Frontal cortex (tissue), 4 donors: Measurements from ENCODE around the gene PDE4D. TPM values are rescaled to one million over a fixed set of nuclear protein-coding genes. Genes with fewer than 3 reads are reported as not detected.
"Not testable (repeated sequence)": the region's sequence is repeated elsewhere in the genome, so short reads cannot be mapped to it uniquely, and the experiment has no call there.

Source experiments
- DNase-seq, 2 donors: peaks; one replicate each; pipeline ENCODE4 v3.0.0; 2012; ENCODE audit warnings: low spot score in 2 of 2
- FAIRE-seq: peaks from 2 replicates; lab custom pipeline; 2012; peaks lifted over from hg19 to GRCh38; lab: Jason Lieb, UNC
- total RNA-seq: library from RNA; depleted of rRNA; stranded (reverse); fragments of >200 nt; gene quantifications from one replicate; pipeline ENCODE4 v1.2.3, GENCODE V29; 2014
- donor health status: control.
- donor health status: control.
- donor health status: control.

The PDE4D gene
- total RNA-seq, 1 donor from 2014 or later: 210 TPM

- no peak for DNase-seq
- no peak for FAIRE-seq
Measured at GRCh38 chr5:58969253-58969652, 924.3 kb downstream of the PDE4D start.

GRCh38 chr5:58968350-58968749 is 925.2 kb downstream of the PDE4D start:
- FAIRE-seq (no peak), DNase-seq (no peak)

- DNase-seq (no peak), FAIRE-seq (no peak)
Measured at GRCh38 chr5:58967597-58968281, 925.8 kb downstream of the PDE4D start.

- FAIRE-seq (no peak), DNase-seq (no peak)
Measured at GRCh38 chr5:58965677-58966414, 927.7 kb downstream of the PDE4D start.

GRCh38 chr5:58963821-58964220 is 929.7 kb downstream of the PDE4D start:
- no peak for DNase-seq
- FAIRE-seq: no peak

- DNase-seq: no peak
- FAIRE-seq: no peak
Measured at GRCh38 chr5:58963361-58963760, 930.2 kb downstream of the PDE4D start.

GRCh38 chr5:58961631-58962280 is 931.8 kb downstream of the PDE4D start:
- DNase-seq: no peak

GRCh38 chr5:58958701-58959100 is 934.8 kb downstream of the PDE4D start:
- no peak for DNase-seq
- no peak for FAIRE-seq

More at GRCh38 chr5:58961631-58962280, 931.8 kb downstream of the PDE4D start:
- FAIRE-seq: no peak

- FAIRE-seq, DNase-seq: not testable (repeated sequence)
Measured at GRCh38 chr5:58953218-58953617, 940.3 kb downstream of the PDE4D start.

GRCh38 chr5:58950224-58950623 is 943.3 kb downstream of the PDE4D start:
- FAIRE-seq: no peak
- DNase-seq: no peak

- no peak for FAIRE-seq
- DNase-seq: no peak
Measured at GRCh38 chr5:58946230-58946629, 947.3 kb downstream of the PDE4D start.

GRCh38 chr5:58944221-58944620 is 949.3 kb downstream of the PDE4D start:
- DNase-seq (no peak), FAIRE-seq (no peak)

GRCh38 chr5:58940446-58940845 is 953.1 kb downstream of the PDE4D start:
- DNase-seq (no peak), FAIRE-seq (no peak)

GRCh38 chr5:58939664-58940063 is 953.9 kb downstream of the PDE4D start:
- FAIRE-seq (no peak), DNase-seq (no peak)

- no peak for FAIRE-seq
- no peak for DNase-seq
Measured at GRCh38 chr5:58938563-58939424, 954.7 kb downstream of the PDE4D start.

- DNase-seq: no peak
- FAIRE-seq: no peak
Measured at GRCh38 chr5:58937031-58937681, 956.4 kb downstream of the PDE4D start.

- DNase-seq (no peak), FAIRE-seq (no peak)
Measured at GRCh38 chr5:58934629-58935097, 958.9 kb downstream of the PDE4D start.

GRCh38 chr5:58933891-58934628 is 959.5 kb downstream of the PDE4D start:
- FAIRE-seq: no peak
- no peak for DNase-seq
